B cell (primary cell): Measurements from ENCODE around the gene USH1G. TPM values are rescaled to one million over a fixed set of nuclear protein-coding genes. Genes with fewer than 3 reads are reported as not detected.
"Not testable (repeated sequence)": the region's sequence is repeated elsewhere in the genome, so short reads cannot be mapped to it uniquely, and the experiment has no call there.

ENCODE experiments used
- ATAC-seq: fragments of 200-7000 bp; cut with Tn5 transposase; one replicate; pipeline ENCODE4 v1.10.0; 2021; ENCODE audit warnings: low read depth, mild to moderate bottlenecking, moderate number of reproducible peaks, moderate library complexity
- CTCF ChIA-PET: fragments of 350-600 bp; sonication (Branson Sonifier 250); formaldehyde crosslinking; loops from one replicate; lab custom pipeline; 2021; ENCODE audit warnings: antibody characterized with exemption, inconsistent platforms; lab: Charles Lee
- POLR2A ChIA-PET: fragments of 350-600 bp; sonication (Branson Sonifier 250); formaldehyde crosslinking; loops from one replicate; lab custom pipeline; 2021; ENCODE audit warnings: antibody characterized with exemption; lab: Charles Lee
- DNase-seq: peaks from one replicate; pipeline ENCODE4 v3.0.0; 2013
- H2AFZ ChIP-seq: 2 replicates; pipeline ENCODE4 v1.6.1; 2012; ENCODE audit warnings: mild to moderate bottlenecking, low read depth, low read length; ENCODE audit not compliant: insufficient read depth, poor library complexity, severe bottlenecking
- H3K27ac ChIP-seq, 2 donors: 1 replicate in 1 of 2; 2 replicates in 1 of 2; pipeline ENCODE4 v1.5.1; 2012 to 2013; ENCODE audit warnings: low read length in 2 of 2, mild to moderate bottlenecking in 2 of 2, moderate library complexity in 1 of 2
- H3K27me3 ChIP-seq, 4 experiments: fragments of 200-600 bp in 1 of 4; sonication (generic) in 1 of 4; replicated peaks in 1 of 4; 1 replicate in 2 of 4; 2 replicates in 2 of 4; pipeline versions ENCODE4 v1.6.1 to v1.7.0; 2013 to 2016; ENCODE audit warnings: low read length in 3 of 4, mild to moderate bottlenecking in 2 of 4, mixed read lengths in 1 of 4, moderate library complexity in 1 of 4; ENCODE audit not compliant: insufficient read depth in 4 of 4, control insufficient read depth in 3 of 4; ENCODE audit errors: control extremely low read depth in 1 of 4
- H3K36me3 ChIP-seq, 2 experiments: replicated peaks in 1 of 2; 1 replicate in 1 of 2; 2 replicates in 1 of 2; pipeline versions ENCODE4 v1.6.1 to v1.7.1; 2013; ENCODE audit warnings: low read length in 1 of 2; ENCODE audit not compliant: insufficient read depth in 2 of 2, control insufficient read depth in 1 of 2; ENCODE audit errors: control extremely low read depth in 1 of 2, extremely low read depth in 1 of 2
- H3K4me1 ChIP-seq, 2 donors: fragments of 200-600 bp in 1 of 2; sonication (generic) in 1 of 2; 1 replicate in 1 of 2; 2 replicates in 1 of 2; pipeline versions ENCODE4 v1.5.1 to v1.6.1; 2013 to 2017; ENCODE audit warnings: low read length in 2 of 2; ENCODE audit not compliant: control insufficient read depth in 2 of 2, insufficient read depth in 2 of 2
- H3K4me2 ChIP-seq: replicated peaks from 2 replicates; pipeline ENCODE3; 2012; ENCODE audit warnings: mild to moderate bottlenecking, low read depth, low read length; ENCODE audit not compliant: poor library complexity, severe bottlenecking
- H3K4me3 ChIP-seq, 5 experiments: fragments of 200-600 bp in 1 of 5; sonication (generic) in 1 of 5; 1 replicate in 3 of 5; 2 replicates in 2 of 5; pipeline versions ENCODE4 v1.5.1 to v1.7.0; 2011 to 2016; ENCODE audit warnings: low read length in 4 of 5, mild to moderate bottlenecking in 4 of 5, low read depth in 2 of 5, control low read depth in 1 of 5, moderate library complexity in 1 of 5; ENCODE audit not compliant: insufficient read depth in 1 of 5; ENCODE audit errors: control extremely low read depth in 1 of 5, extremely low read depth in 1 of 5
- H3K79me2 ChIP-seq: fragments of 200-600 bp; sonication (generic); one replicate; pipeline ENCODE4 v1.6.0; 2016; ENCODE audit warnings: low read length; ENCODE audit not compliant: control insufficient read depth, insufficient read depth
- H3K9ac ChIP-seq: fragments of 200-600 bp; sonication (generic); 2 replicates; pipeline ENCODE4 v1.6.1; 2017; ENCODE audit warnings: mild to moderate bottlenecking, low read length, moderate library complexity
- H3K9me3 ChIP-seq, 3 donors: one replicate each; pipeline versions ENCODE4 v1.6.1 to v1.7.1; 2013; ENCODE audit warnings: low read length in 2 of 3; ENCODE audit not compliant: control insufficient read depth in 2 of 3, insufficient read depth in 1 of 3; ENCODE audit errors: control extremely low read depth in 1 of 3
- H4K20me1 ChIP-seq: 2 replicates; pipeline ENCODE4 v1.6.0; 2012; ENCODE audit warnings: mild to moderate bottlenecking, low read length; ENCODE audit not compliant: insufficient read depth, control insufficient read depth, poor library complexity, severe bottlenecking
- H3K27ac Mint-ChIP-seq: one replicate; pipeline ENCODE4 v1.8.0; 2021; ENCODE audit warnings: mixed read lengths
- H3K27me3 Mint-ChIP-seq: one replicate; pipeline ENCODE4 v1.8.0; 2021; ENCODE audit warnings: mixed read lengths
- H3K4me1 Mint-ChIP-seq: one replicate; pipeline ENCODE4 v1.8.0; 2021; ENCODE audit warnings: mixed read lengths
- H3K4me3 Mint-ChIP-seq: one replicate; pipeline ENCODE4 v1.8.0; 2021; ENCODE audit warnings: mixed read lengths
- H3K9me3 Mint-ChIP-seq: one replicate; pipeline ENCODE4 v1.8.0; 2022; ENCODE audit warnings: mixed read lengths; ENCODE audit not compliant: insufficient read depth
- CTCF ChIP-seq: fragments of 200-600 bp; IDR thresholded peaks from one replicate; pipeline ENCODE4 v1.8.0; 2022; ENCODE audit warnings: antibody characterized with exemption, mild to moderate bottlenecking
- EZH2 ChIP-seq: IDR thresholded peaks from 2 replicates; pipeline ENCODE4 v1.6.1; 2012; ENCODE audit warnings: borderline replicate concordance, low read depth, mild to moderate bottlenecking, moderate library complexity, low read length; ENCODE audit not compliant: insufficient read depth, poor library complexity, severe bottlenecking
- WGBS: methylation state at CpG from one replicate; pipeline ENCODE4 v1.1.5; 2013; ENCODE audit warnings: missing lambda C conversion rate; ENCODE audit not compliant: insufficient coverage; 5-methylcytosine and 5-hydroxymethylcytosine counted together
- intact Hi-C: fragments of 100-400 bp; cut with micrococcal nuclease; formaldehyde crosslinking; loops from one replicate; pipeline ENCODE4 v1.10.0; 2022
- polyA plus RNA-seq: library from polyadenylated mRNA; depleted of rRNA; stranded (reverse); fragments of >200 nt; gene quantifications from 2 replicates; pipeline ENCODE4 v1.2.3, GENCODE V29; 2012
- total RNA-seq, 2 donors: library from RNA; stranded (reverse); fragments of 120-200 nt in 1 of 2; gene quantifications; 1 replicate in 1 of 2; 2 replicates in 1 of 2; pipeline versions ENCODE4 v1.2.3 to v1.2.4, GENCODE V29; 2013 to 2022

The USH1G gene
- total and polyA plus RNA-seq, 2 donors (not counting 1 experiment from before 2014, with no cell fraction given), result not detected

- H3K4me1 ChIP-seq, intact Hi-C loops, H3K27ac Mint-ChIP-seq, H4K20me1 ChIP-seq, H3K9me3 Mint-ChIP-seq, H3K27ac ChIP-seq, H3K4me3 ChIP-seq, H3K9ac ChIP-seq, H2AFZ ChIP-seq, H3K4me2 ChIP-seq, H3K27me3 ChIP-seq, H3K9me3 ChIP-seq, POLR2A ChIA-PET, H3K79me2 ChIP-seq, H3K36me3 ChIP-seq, ATAC-seq, DNase-seq, H3K4me3 Mint-ChIP-seq, H3K4me1 Mint-ChIP-seq, CTCF ChIA-PET: not testable (repeated sequence)
- whole genome bisulfite sequencing, result 86% methylated on average over 4 of the region's 4 CpGs
- peaks cover 20% of the 10 kb centered on the region for H3K27me3 Mint-ChIP-seq
These were observed 14.0 kb downstream of the USH1G start for GRCh38 chr17:74909097-74909496.

DNA sequence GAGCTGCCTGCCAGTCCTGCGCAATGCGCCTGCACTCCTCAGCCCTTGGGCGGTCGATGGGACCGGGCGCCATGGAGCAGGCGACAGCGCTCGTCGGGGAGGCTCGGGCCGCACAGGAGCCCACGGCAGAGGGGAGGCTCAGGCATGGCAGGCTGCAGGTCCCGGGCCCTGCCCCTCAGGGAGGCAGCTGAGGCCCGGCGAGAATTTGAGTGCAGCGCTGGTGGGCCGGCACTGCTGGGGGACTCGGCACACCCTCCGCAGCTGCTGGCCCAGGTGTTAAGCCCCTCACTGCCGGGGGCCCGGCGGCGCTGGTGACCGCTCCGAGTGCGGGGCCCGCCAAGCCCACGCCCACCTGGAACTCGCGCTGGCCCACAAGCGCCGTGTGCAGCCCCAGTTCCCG lies 16.0 kb downstream of the USH1G start:
- Histone ChIP-seq H3K79me2 (no peaks in the 10 kb centered on the region), H2AFZ (no peak overlapping the region), H3K27me3 (peaks cover 0 to 11% (median 2%) of the 10 kb centered on the region in 4 experiments), H3K27ac (no peak overlapping the region), H3K36me3 (no peaks in the 10 kb centered on the region), H3K4me3 (no peak overlapping the region), H3K4me2 (no peak overlapping the region), H3K9ac (no peak overlapping the region), H4K20me1 (no peaks in the 10 kb centered on the region), H3K4me1 (no peaks in the 10 kb centered on the region), H3K9me3 (no peaks in the 10 kb centered on the region)
- ATAC-seq (no peak), DNase-seq (no peak)
- intact Hi-C loops, result no loop called here
- Mint-ChIP-seq H3K4me3 (no peak overlapping the region), H3K27me3 (peaks cover 20% of the 10 kb centered on the region), H3K9me3 (no peaks in the 10 kb centered on the region), H3K4me1 (no peaks in the 10 kb centered on the region), H3K27ac (no peak overlapping the region)
- 97% methylated on average over 34 of the region's 34 CpGs for WGBS
- ChIA-PET POLR2A (no interaction called here), CTCF (no interaction called here)
- TF ChIP-seq CTCF, result no peak
- TF ChIP-seq EZH2, result no peak

- intact Hi-C loops, H3K4me1 Mint-ChIP-seq, DNase-seq, H3K9me3 Mint-ChIP-seq, POLR2A ChIA-PET, H3K36me3 ChIP-seq, H4K20me1 ChIP-seq, H3K4me3 ChIP-seq, H3K27ac ChIP-seq, H3K27ac Mint-ChIP-seq, H3K4me3 Mint-ChIP-seq, H3K4me1 ChIP-seq, H3K9me3 ChIP-seq, H3K79me2 ChIP-seq, H3K4me2 ChIP-seq, ATAC-seq, H3K9ac ChIP-seq, H2AFZ ChIP-seq: not testable (repeated sequence)
- CTCF ChIA-PET, result interaction anchor here (0.7 kb wide), 1 partner anchor 629 kb away, joined by 5 read pairs; no protein-coding TSS in a partner anchor
- peaks cover 26% of the 10 kb centered on the region for H3K27me3 Mint-ChIP-seq
- WGBS, result 67% methylated on average over 3 of the region's 6 CpGs
- H3K27me3 ChIP-seq, result peaks cover 0 to 14% (median 2%) of the 10 kb centered on the region in 4 experiments
These were observed 16.8 kb downstream of the USH1G start for GRCh38 chr17:74906214-74906793.
